GM12874 (cell line): ENCODE measurements around the gene LIF.

Experiments
- CTCF ChIP-seq: IDR thresholded peaks from 2 replicates; pipeline ENCODE4 v1.5.1; 2011; ENCODE audit warnings: low read depth, mild to moderate bottlenecking, control low read depth, low read length, moderate library complexity; ENCODE audit not compliant: insufficient read depth

The LIF gene

DNA sequence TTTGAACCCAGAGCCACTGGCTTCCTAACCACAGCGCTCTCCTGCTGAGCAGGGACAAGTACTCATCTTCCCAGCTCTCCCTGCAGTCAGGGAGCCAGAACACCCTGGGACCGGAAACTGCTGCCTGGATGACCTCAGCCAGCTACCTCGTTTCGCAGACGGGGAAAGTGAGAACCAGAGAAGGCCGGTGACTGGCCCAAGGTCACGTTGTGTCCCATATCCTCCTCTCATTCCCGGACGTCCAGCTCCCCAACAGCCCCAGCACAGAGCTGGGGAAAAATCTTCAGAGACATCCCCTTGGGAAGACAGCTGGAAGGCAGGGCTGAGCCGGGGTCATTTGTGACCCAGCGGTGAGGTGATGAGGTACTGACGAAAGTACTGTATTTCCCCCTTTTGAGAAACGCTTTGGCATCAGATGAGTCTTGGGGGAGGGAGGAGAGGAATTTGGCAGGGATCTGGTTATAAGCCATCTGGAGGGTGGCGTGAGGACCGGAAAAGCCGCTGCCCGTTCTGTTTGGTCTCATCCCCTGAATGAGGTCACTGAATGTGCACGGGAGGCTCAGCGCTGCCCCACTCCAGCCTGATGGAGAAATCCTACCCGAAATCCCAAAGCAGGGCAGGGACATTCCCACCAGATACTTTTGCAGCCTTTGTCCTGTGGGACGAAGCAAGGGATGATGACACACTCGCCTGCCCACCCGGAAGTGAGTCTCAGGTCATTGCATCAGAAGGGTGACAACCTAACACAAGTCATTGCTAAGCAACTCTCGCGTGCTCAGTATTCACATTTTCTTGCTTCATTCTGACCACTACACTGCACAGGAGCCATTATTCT lies 41.1 kb downstream of the LIF start:
- no peak for TF ChIP-seq CTCF

DNA sequence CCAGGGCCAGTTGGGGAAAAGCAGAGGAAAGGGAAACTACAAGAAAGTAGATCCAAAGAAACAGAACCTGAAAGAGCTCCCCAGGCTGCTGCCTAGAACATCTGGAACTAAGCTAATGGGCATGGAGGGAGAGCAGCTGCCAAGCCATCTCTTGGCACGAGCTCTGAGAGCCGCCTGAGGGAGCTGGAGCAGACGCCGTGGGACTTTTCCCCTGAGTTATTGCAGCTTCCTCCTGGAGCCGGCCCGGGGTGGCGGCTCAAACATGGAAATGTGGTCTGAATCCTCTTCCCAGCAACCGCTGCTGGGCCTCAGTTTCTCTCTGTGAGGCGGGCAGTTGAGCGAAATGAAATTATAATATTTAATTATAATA lies 41.8 kb downstream of the LIF start:
- TF ChIP-seq CTCF = no peak

DNA sequence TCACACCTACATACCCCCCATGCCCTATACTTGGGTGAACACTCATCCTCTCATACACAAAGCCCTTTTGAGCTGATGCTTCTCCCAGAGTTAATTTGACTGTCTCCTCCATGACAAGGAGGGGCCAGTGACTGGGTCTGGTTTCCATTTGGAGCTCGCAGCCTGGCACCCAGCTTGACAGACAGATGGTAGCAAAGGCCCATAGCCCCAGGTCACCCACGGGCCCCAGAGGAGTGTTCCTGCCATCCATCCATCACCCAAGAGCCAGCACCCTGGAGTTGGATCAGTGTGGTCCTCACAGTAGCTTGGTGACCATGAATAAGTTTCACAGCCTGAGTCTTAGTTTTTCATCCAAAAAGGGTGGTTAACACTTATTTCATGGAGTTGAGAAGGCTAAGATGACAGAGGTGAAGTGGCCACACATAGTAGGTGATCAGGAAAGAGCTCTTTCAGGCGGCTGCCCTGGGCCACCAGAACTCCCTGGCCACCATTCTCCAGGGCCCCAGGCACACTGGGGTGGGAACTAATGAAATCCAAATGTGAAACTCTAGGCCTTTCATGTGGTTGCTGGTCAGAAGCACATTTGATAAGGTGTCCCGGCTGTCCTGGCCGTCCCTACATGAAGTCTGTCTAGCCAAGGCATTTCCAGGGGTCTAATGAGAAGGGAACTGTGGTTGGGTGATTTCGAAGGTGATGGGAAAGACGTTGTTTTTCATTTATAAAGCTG lies 42.4 kb downstream of the LIF start:
- TF ChIP-seq CTCF = no peak

GRCh38 chr22:30202531-30203006 lies 44.0 kb downstream of the LIF start:
- TF ChIP-seq CTCF = no peak

GRCh38 chr22:30201945-30202344 lies 44.6 kb downstream of the LIF start:
- TF ChIP-seq CTCF = no peak

- TF ChIP-seq CTCF = no peak
Measured at GRCh38 chr22:30198921-30199320, 47.6 kb downstream of the LIF start.

DNA sequence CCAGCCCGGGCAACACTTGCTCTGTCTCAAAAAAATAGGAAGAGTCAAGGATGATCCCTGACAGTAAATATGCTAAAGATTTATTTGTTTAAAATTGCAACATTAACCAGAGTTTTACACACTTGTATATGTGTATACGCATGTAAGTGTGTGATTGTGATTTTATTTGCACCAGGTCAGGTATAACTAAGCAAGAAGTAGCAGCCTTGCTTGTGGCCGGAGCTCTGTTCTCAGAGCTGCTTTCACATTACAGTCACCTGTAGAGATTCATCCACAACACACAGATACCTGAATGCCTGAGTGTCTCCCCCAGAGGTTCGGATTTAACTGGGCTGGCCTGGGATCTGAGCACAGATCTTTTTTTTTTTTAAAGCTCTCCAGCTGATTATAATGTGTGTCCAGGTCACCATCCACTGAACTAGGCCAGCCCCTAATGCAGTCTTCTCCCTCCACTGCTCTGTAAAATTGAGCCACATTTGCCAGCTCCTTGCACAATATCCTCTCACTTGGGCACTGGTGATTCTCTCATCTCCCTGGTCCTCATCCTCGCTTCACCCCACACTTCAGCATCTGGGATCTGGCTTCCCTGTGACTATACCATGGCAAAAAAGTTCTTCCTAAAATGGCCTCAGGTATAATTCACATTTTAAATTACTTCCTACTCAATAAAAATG lies 48.3 kb downstream of the LIF start:
- no peak for TF ChIP-seq CTCF
